NCI-H524 (cell line): ENCODE results near the gene TMPRSS13.

ENCODE experiments used
- DNase-seq, 2 experiments: peaks; one replicate each; lab custom pipeline; 2025; lab: John Stamatoyannopoulos, UW

The TMPRSS13 gene

GRCh38 chr11:117887431-117888138, 41.6 kb downstream of the TMPRSS13 start:
- no peak for DNase-seq

GRCh38 chr11:117885777-117886176, 43.4 kb downstream of the TMPRSS13 start:
- no peak for DNase-seq

GRCh38 chr11:117884994-117885393, 44.2 kb downstream of the TMPRSS13 start:
- no peak for DNase-seq

- DNase-seq = no peak
These were observed 46.1 kb downstream of the TMPRSS13 start for GRCh38 chr11:117883063-117883462.

- DNase-seq = peak in 1 of 2 experiments; percentile 45
These were observed 46.8 kb downstream of the TMPRSS13 start for GRCh38 chr11:117882311-117882905.

GRCh38 chr11:117881217-117881616, 48.0 kb downstream of the TMPRSS13 start:
- no peak for DNase-seq

- DNase-seq = no peak
These were observed 49.4 kb downstream of the TMPRSS13 start for GRCh38 chr11:117879516-117880480.

- DNase-seq = no peak
These were observed 50.2 kb downstream of the TMPRSS13 start for GRCh38 chr11:117878939-117879475.

GRCh38 chr11:117878314-117878938, 50.8 kb downstream of the TMPRSS13 start:
- no peak for DNase-seq

- no peak for DNase-seq
These were observed 52.0 kb downstream of the TMPRSS13 start for GRCh38 chr11:117877120-117877784.

- peak; percentile 63 to 67 for DNase-seq
These were observed 52.7 kb downstream of the TMPRSS13 start, which contains the start of gene FXYD6 for GRCh38 chr11:117876341-117877119. TSS of gene FXYD6 (minus strand) at chr11:117876658. CDS start at chr11:117842776, 33,882 bp downstream.

GRCh38 chr11:117876059-117876340, 53.2 kb downstream of the TMPRSS13 start:
- peak in 1 of 2 experiments; percentile 24 for DNase-seq

- peak; percentile 24 to 52 for DNase-seq
These were observed 53.7 kb downstream of the TMPRSS13 start for GRCh38 chr11:117875382-117876058.

- no peak for DNase-seq
These were observed 54.3 kb downstream of the TMPRSS13 start for GRCh38 chr11:117874910-117875381.

- DNase-seq = no peak
These were observed 54.8 kb downstream of the TMPRSS13 start for GRCh38 chr11:117874253-117874909.

- no peak for DNase-seq
These were observed 55.4 kb downstream of the TMPRSS13 start for GRCh38 chr11:117873828-117874125.

- no peak for DNase-seq
These were observed 56.0 kb downstream of the TMPRSS13 start for GRCh38 chr11:117872975-117873827.

GRCh38 chr11:117872420-117872961, 56.7 kb downstream of the TMPRSS13 start:
- no peak for DNase-seq
